GM18511 (cell line): Measurements from ENCODE around the gene BICC1.

ENCODE experiments used
- ATAC-seq: cut with Tn5 transposase; IDR thresholded peaks from one replicate; pipeline ENCODE4 v1.9.1; 2021; ENCODE audit warnings: mild to moderate bottlenecking, moderate library complexity; ENCODE audit not compliant: unreplicated experiment

The BICC1 gene

DNA sequence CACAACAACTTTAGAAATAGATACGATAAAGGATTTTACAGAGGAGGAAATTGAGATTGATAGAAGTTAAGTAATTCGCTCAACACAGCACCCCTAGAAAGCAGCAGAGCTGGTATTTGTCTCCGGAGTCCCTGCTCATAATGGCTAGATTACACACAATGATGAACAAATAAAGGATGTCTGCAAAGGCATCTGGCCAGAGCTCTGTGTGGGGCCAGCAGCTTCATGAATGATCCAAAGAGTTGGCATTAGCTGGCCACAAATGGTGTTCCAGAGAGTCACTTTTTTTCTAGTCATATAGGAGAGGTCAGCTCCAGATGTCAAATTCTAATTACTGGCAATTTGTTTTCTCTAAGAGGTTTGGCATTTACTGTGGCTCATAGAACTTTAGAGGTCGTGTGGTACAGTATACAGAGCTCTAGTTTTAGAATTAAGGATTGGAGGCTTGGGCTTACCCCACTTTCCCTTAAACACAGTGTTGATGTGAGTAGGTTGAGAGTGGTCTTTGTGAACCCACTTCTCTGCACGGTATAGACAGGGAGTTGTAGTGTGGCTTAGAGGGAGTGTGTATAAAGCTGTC lies 186.2 kb downstream of the BICC1 start:
- no peak for ATAC-seq

GRCh38 chr10:58700591-58700990 lies 187.9 kb downstream of the BICC1 start:
- ATAC-seq: no peak

DNA sequence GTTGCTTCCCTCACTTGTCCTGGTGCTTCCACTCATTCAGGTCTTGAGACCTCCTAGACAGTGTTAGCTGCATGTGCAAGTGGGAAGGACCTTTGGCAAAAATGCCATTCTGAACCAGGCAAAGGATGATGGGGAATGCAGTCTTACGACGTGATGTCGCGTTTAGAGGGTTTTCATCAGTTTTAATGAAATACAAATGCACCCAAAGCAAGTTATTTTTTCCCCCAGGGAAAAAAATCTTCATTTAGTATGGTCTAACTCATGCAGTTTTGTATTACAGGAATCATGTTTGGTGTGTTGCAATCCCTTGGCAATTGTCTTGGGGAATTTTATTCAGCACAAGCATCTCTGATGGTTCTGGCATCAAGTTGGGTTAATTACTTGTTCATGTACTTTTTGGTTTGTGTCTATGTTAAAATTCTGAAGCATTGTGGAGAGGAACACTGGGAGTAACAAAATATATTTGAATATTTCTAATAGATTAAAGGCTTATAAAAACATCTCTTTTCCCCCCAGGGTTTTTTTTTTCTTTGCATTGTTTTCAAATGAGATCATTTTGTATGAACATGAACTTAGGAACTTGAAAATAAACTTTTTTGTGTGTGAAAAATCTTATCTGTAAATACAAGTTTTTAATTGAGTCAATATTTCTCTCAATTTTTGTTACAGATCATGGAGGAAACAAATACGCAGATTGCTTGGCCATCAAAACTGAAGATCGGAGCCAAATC lies 188.9 kb downstream of the BICC1 start:
- ATAC-seq: no peak

- ATAC-seq: no peak
These were observed 191.6 kb downstream of the BICC1 start for GRCh38 chr10:58704226-58704625.

DNA sequence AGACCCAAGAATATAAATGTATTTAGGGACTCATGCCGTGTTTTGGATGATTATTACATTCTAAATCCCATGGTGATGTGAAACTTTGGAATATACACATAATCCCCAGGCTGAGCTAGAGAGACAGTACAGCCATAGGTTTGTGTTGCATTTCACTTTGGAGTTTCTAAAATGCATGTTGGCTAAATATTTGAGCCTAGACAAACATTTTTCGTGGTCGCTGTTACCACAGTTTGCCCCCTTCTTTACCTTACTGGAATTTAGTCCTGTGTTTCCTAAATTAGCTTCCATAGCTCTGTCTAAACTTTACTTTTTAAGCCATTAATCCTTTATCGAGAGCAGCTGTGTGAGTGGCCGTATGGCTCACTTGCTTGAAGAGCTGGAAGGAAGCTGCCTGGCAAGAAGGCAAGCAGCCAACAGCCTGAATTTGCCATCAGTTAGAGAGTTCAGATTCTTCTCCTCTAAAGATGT lies 192.0 kb downstream of the BICC1 start:
- no peak for ATAC-seq

DNA sequence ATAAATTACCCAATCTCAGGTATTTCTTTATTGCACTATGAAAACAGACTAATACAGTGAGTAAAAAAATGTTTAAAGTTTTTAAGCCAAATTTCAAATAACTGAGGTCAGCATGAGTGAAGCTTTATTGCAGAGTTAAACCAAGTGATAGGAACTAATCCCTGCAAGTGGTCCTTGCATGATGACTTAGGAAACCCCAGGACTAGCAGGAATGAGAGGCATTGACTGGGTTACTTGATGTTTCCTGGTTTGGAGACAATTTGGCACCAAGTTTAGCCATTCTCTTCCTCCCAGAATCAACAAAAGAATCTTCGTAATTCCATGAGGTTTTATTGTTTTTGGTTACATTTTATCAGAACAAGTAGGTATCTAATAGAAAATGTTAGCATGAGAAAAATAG lies 194.2 kb downstream of the BICC1 start:
- no peak for ATAC-seq

DNA sequence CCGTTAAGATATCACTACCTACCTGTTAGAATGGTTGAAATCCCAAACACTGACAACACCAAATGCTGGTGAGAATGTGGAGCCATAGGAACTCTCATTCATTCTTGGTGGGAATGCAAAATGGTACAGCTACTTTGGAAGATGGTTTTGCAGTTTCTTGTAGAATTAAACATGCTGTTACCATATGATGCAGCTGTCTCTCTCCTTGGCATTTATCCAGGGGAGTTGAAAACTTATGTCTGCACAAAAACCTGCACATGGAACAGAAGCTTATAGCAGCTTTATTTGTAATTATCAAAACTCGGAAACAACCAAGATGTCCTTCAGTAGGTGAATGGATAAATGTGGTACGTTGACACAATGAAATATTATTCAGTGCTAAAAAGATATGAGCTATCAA lies 199.5 kb downstream of the BICC1 start:
- no peak for ATAC-seq

GRCh38 chr10:58712982-58713381 lies 200.3 kb downstream of the BICC1 start:
- no peak for ATAC-seq

DNA sequence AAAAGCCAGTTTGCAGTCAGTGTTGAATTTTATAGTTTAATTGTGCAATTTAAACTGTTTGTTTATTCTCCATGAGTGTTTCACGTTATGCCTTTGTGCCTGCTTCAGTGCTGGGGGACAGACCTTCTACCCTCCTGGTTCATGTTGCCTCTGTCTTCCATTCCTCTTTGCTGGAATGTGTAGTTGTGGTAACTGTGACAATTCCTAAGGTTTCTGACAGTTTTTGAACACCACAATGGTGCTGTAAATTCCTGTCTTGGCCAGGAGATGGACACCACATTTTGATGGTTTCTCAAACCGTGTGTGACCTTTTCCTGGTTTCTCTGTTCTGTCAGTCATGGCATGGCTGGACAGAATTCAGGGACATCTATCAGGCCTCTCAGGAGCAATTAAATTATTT lies 201.7 kb downstream of the BICC1 start:
- no peak for ATAC-seq

DNA sequence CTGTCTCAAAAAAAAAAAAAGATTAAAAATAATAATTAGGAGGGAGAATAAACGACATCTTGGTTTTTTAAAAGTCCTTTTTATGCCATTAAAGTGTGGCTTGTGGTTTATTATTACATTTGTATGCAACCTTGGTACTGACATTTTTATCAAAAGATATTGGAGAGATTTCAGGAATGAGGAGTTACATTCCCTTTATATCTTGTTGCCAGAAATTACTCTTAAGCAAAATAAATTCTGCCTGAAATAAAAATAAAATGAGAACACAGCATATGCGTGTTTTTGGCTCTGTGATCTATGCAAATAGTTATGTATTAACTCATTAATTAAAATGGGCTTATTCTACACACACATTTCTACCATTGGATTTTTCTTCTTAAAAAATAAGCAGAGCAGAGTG lies 202.4 kb downstream of the BICC1 start:
- ATAC-seq: no peak

GRCh38 chr10:58718596-58718995 lies 205.9 kb downstream of the BICC1 start:
- no peak for ATAC-seq

GRCh38 chr10:58721601-58722281 lies 209.1 kb downstream of the BICC1 start:
- ATAC-seq: no peak

GRCh38 chr10:58723186-58723585 lies 210.5 kb downstream of the BICC1 start:
- ATAC-seq: no peak

- no peak for ATAC-seq
These were observed 211.3 kb downstream of the BICC1 start for GRCh38 chr10:58723966-58724365.

- no peak for ATAC-seq
These were observed 212.1 kb downstream of the BICC1 start for GRCh38 chr10:58724781-58725180.

DNA sequence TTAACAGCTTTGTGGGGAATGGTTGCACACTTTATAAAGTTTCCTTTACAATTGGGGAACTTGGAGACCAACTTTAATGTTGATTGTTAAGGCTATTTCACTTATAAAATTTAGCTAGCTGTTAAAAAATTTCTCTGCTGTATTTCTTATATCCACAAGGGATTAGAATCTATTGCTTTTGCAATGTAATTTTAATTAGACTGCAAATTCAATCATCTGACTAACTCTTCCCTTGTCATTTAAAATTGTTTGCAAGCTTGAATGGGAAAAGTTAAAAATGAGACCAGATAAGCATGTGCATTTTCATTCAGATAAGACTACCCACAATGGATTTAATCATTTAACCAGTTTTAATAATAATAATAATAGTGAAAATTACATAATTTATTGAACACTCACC lies 213.2 kb downstream of the BICC1 start:
- no peak for ATAC-seq

DNA sequence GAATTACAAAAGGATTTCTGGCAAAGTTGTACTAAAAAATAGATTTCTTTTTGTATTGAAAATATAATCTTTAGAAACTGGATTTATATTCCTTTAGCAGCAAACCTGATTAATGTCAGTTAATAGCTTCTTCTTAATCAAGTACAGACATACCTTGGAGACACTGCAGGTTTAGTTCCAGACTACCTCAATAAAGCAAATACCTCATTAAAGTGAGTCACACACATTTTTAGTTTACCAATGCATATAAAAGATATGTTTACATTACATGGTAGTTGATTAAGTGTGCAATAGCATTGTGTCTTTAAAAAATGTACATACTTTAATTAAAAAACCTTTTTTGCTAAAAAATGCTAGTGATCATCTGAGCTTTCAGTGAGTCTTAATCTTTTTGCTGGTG lies 215.0 kb downstream of the BICC1 start:
- no peak for ATAC-seq

DNA sequence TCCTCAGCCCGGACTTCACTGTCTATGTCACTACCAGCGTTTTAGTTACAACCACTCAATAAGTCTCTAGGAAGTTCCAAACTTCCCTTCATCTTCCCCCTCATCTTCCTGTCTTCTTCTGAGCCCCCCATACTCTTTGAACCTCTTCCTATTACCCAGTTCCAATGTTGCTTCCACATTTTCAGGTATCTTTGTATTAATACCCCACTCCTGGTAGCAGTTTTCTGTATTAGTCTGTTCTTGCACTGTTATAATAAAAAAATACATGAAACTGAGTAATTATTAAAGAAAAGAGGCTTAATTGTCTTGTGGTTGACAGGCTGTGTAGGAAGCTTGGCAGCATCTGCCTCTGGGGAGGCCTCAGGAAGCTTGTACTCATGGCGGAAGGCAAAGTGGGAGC lies 218.6 kb downstream of the BICC1 start:
- no peak for ATAC-seq

DNA sequence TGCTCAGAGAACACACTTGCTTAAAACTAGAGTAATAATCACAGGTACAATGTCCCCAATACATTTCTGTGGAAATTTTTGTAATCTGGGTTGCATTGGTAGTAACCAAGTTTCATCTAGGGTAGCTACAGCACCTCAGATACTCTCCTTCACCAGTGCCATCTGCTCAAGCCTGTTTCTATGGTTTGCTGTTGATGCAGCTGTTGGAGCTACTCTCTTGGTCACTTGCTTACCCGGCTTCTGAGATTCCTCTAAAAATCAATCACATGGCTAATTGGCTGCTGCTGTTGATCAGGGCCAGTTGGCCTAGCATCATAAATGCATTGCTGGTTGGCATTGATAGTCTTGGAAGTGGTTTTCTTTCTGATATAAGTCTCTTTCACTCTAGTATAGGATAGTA lies 220.8 kb downstream of the BICC1 start:
- no peak for ATAC-seq

DNA sequence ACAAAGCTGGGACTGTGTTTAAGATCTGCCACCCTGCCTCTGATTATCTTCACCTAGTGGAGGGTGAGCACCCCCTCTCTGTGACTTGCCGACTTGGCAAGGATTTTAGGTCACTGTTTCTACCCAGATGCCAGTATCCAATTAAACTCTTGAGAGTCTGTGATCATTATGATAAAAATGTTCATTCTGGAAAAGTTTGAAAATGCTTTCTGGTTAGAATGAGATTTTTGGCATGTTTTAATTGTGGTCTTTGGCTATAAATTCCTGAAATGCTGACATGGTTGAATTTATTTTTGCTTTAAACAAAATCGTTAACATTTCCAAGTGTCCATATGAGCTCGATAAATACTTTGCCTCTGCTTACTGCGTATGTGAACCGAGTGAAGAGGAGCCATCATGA lies 221.4 kb downstream of the BICC1 start:
- no peak for ATAC-seq

- no peak for ATAC-seq
These were observed 222.0 kb downstream of the BICC1 start for GRCh38 chr10:58734664-58735063.

GRCh38 chr10:58735087-58735486 lies 222.4 kb downstream of the BICC1 start:
- no peak for ATAC-seq
